Naive thymus-derived CD8-positive, alpha-beta T cell (primary cell): ENCODE data around the gene CLPTM1. TPM values are rescaled to one million over a fixed set of nuclear protein-coding genes. Genes with fewer than 3 reads are reported as not detected.

Experiments
- ATAC-seq, 2 donors: fragments of 150-1000 bp; cut with Tn5 transposase in 1 of 2; sonication (Bioruptor Pico), chemical (Tn5 transposase) in 1 of 2; 1 replicate in 1 of 2; 2 replicates in 1 of 2; pipeline ENCODE4 v1.10.0; 2021; ENCODE audit warnings: mild to moderate bottlenecking in 2 of 2, moderate library complexity in 2 of 2
- POLR2A ChIA-PET: fragments of 350-600 bp; sonication (Branson Sonifier 250); formaldehyde crosslinking; loops from one replicate; lab custom pipeline; 2021; ENCODE audit warnings: antibody characterized with exemption; lab: Charles Lee
- DNase-seq, 10 donors: peaks; one replicate each; pipeline versions ENCODE4 v3.0.0 to v3.0.0-alpha.2; 2020 to 2022
- H3K27ac Mint-ChIP-seq, 10 donors: one replicate each; pipeline ENCODE4 v1.8.0; 2020 to 2022; ENCODE audit warnings: mild to moderate bottlenecking in 10 of 10, mixed read lengths in 10 of 10, moderate library complexity in 4 of 10, inconsistent platforms in 1 of 10
- H3K27me3 Mint-ChIP-seq, 5 donors: one replicate each; pipeline ENCODE4 v1.8.0; 2021 to 2022; ENCODE audit warnings: mixed read lengths in 5 of 5
- H3K36me3 Mint-ChIP-seq, 3 donors: one replicate each; pipeline ENCODE4 v1.8.0; 2020 to 2022; ENCODE audit warnings: mixed read lengths in 3 of 3, mild to moderate bottlenecking in 2 of 3, inconsistent platforms in 1 of 3
- H3K4me1 Mint-ChIP-seq, 4 donors: one replicate each; pipeline ENCODE4 v1.8.0; 2021 to 2022; ENCODE audit warnings: mixed read lengths in 4 of 4
- H3K4me3 Mint-ChIP-seq, 10 donors: one replicate each; pipeline ENCODE4 v1.8.0; 2020 to 2022; ENCODE audit warnings: mild to moderate bottlenecking in 10 of 10, mixed read lengths in 10 of 10, moderate library complexity in 6 of 10, inconsistent platforms in 1 of 10
- H3K9me3 Mint-ChIP-seq, 9 donors: one replicate each; pipeline ENCODE4 v1.8.0; 2020 to 2022; ENCODE audit warnings: mixed read lengths in 9 of 9, mild to moderate bottlenecking in 3 of 9, inconsistent platforms in 1 of 9, moderate library complexity in 1 of 9
- polyA plus RNA-seq, 3 donors: library from polyadenylated mRNA; unstranded; fragments of 300-500 nt; fragmentation: Illumina TruSeq; gene quantifications; one replicate each; pipeline ENCODE4 v1.2.3, GENCODE V29; 2021
- total RNA-seq, 8 experiments: library from RNA in 2 of 8; stranded (reverse) in 2 of 8; gene quantifications; one replicate each; pipeline ENCODE4 v1.2.3 and lab custom pipeline; 2021 to 2026

Gene CLPTM1
- total and polyA plus RNA-seq, 5 experiments from 2014 or later: 13.2 to 76.0 (median 20.6) TPM

DNA sequence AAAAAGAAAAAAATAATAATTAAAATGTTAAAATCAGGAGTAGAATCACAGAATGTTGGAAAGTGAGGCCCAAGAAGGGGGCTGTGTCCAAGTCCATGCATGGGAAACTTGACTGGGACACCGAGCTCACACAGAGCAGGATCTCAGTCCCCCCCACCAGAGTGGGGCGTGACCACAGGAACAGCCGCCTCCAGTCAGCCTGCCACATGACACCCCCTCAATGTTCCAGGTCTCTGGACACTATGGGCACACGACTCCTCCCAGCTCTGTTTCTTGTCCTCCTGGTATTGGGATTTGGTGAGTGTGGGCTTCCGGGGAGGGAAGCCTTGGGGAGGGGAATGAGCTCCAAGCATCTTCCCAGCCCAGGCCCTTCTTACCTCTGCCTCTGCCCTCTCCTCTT is 6.9 kb upstream of the CLPTM1 start:
- ATAC-seq (no peak), DNase-seq (no peak)
- H3K4me3 Mint-ChIP-seq: no peak overlapping the region
- peaks cover 2 to 7% (median 6%) of the 10 kb centered on the region in 4 donors for H3K4me1 Mint-ChIP-seq
- no peaks in the 10 kb centered on the region for H3K9me3 Mint-ChIP-seq
- no peaks in the 10 kb centered on the region for H3K27me3 Mint-ChIP-seq
- peak overlapping the region in 3 of 10 donors; percentile 43 to 62 (median 53) for H3K27ac Mint-ChIP-seq
- peaks cover 0 to 10% (median 0%) of the 10 kb centered on the region in 3 donors for H3K36me3 Mint-ChIP-seq
- POLR2A ChIA-PET: no interaction called here

DNA sequence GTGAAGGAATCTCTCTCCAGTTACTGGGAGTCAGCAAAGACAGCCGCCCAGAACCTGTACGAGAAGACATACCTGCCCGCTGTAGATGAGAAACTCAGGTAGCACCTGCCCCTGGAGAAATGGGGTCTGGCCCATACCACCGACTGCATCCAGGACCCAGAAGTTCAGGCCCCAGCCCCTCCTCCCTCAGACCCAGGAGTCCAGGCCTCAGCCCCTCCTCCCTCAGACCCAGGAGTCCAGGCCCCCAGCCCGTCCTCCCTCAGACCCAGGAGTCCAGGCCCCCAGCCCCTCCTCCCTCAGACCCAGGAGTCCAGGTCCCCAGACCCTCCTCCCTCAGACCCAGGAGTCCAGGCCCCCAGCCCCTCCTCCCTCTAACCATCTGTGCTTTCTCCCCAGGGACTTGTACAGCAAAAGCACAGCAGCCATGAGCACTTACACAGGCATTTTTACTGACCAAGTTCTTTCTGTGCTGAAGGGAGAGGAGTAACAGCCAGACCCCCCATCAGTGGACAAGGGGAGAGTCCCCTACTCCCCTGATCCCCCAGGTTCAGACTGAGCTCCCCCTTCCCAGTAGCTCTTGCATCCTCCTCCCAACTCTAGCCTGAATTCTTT is 6.3 kb upstream of the CLPTM1 start:
- POLR2A ChIA-PET: no interaction called here
- Mint-ChIP-seq H3K4me3 (no peak overlapping the region), H3K4me1 (peaks cover 3 to 10% (median 7%) of the 10 kb centered on the region in 4 donors), H3K36me3 (peaks cover 0 to 10% (median 0%) of the 10 kb centered on the region in 3 donors), H3K27ac (peak overlapping the region in 3 of 10 donors; percentile 43 to 69 (median 53)), H3K27me3 (no peaks in the 10 kb centered on the region), H3K9me3 (no peaks in the 10 kb centered on the region)
- ATAC-seq (no peak), DNase-seq (no peak)

DNA sequence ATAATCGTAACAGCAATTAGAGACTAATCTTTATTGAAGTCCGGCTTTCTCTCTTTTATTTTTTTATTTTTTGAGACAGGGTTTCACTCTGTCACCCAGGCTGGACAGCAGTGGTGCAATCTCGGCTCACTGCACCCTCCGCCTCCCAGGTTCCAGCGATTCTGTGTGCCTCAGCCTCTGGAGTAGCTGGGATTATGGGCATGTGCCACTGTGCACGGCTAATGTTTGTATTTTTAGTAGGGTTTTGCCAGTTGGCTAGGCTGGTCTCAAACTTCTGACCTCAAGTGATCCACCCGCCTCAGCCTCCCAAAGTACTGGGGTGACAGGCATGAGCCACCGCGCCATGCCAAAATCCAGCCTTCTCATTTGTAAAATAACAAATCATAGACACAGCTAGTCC is 5.6 kb upstream of the CLPTM1 start:
- H3K27ac Mint-ChIP-seq: no peak overlapping the region
- no peaks in the 10 kb centered on the region for H3K27me3 Mint-ChIP-seq
- DNase-seq (no peak), ATAC-seq (no peak)
- no peaks in the 10 kb centered on the region for H3K9me3 Mint-ChIP-seq
- POLR2A ChIA-PET: no interaction called here
- H3K36me3 Mint-ChIP-seq: peaks cover 0 to 10% (median 0%) of the 10 kb centered on the region in 3 donors
- no peak overlapping the region for H3K4me3 Mint-ChIP-seq
- H3K4me1 Mint-ChIP-seq: peaks cover 3 to 14% (median 10%) of the 10 kb centered on the region in 4 donors

DNA sequence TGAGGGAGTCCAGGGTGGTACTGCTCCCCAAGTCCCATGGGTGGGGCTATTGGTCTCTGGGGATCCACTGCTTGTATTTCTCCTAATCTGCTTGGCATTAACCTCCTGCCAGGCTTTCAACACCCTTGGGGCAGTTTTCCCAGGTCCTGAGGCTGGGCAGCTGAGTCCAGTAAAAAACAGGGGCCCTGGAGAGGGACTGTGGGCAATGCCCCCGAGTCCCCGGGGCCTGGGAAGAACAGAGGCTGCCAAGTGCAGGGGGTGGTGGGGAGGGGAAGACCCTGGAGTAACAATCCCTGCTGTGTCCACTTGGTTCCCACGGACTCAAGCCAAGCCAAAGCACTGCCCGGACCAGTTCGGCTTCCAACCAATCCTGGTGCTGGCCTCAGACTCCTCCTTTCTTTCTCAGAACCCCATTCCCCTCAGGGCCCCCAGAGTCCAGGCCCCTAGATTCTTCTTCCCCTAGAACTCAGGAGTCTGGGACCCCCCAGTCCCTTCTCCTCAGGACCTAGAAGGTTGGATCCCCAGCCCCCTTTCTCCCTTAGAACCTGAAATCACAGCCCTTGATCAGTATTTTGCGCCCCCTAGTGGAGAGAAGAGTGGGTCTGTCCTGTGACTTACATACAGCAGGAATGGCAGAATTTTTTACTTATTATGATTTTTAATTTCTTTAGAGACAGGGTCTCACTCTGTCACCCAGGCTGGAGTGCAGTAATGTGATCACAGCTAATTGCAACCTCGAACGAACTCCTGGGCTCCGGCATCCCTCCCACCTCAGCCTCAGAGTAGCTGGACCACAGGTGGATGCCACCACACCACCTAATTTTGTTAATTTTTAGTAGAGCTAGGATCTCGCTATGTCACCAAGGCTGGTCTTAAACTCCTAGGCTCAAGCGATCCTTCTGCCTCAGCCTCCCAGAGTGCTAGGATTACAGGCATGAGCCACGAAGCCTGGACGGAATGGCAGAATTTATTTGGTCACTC is 3.7 kb upstream of the CLPTM1 start:
- peaks cover 0 to 10% (median 0%) of the 10 kb centered on the region in 3 donors for H3K36me3 Mint-ChIP-seq
- H3K27me3 Mint-ChIP-seq: no peaks in the 10 kb centered on the region
- H3K27ac Mint-ChIP-seq: peak overlapping the region in 4 of 10 donors; percentile 0 to 76 (median 54)
- peak overlapping the region in 4 of 10 donors; percentile 1 to 50 (median 25) for H3K4me3 Mint-ChIP-seq
- ATAC-seq: no peak
- H3K4me1 Mint-ChIP-seq: peaks cover 12 to 29% (median 21%) of the 10 kb centered on the region in 4 donors
- POLR2A ChIA-PET: interaction anchor here (1.0 kb wide), 1 partner anchor 50 kb away, joined by 4 read pairs; the partner anchor contains the start of gene RELB
- no peaks in the 10 kb centered on the region for H3K9me3 Mint-ChIP-seq
- DNase-seq: peak; percentile 23 to 86 (median 62)

DNA sequence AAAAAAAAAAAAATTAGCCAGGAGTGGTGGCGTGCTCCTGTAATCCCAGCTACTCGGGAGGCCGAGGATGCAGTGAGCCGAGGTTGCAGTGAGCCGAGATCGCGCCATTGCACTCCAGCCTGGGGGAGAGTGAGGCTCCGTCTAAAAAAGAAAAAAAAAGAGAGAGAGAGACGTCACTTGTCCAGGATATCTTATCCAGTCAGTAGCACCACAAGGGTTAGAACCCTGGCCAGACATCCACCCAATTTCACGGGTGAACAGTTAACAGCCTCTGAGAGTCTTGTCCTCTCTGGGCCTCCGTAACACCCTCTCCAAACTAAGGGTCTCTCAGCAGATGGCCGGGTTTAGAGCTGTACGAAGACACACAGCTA is 917 bp upstream of the CLPTM1 start:
- ATAC-seq (peak in 1 of 2 donors; percentile 7), DNase-seq (no peak)
- Mint-ChIP-seq H3K27ac (peak overlapping the region; percentile 94 to 99 (median 98)), H3K27me3 (no peaks in the 10 kb centered on the region), H3K4me3 (peak overlapping the region; percentile 94 to 100 (median 97)), H3K36me3 (peaks cover 0 to 13% (median 0%) of the 10 kb centered on the region in 3 donors), H3K4me1 (peaks cover 22 to 55% (median 42%) of the 10 kb centered on the region in 4 donors), H3K9me3 (no peaks in the 10 kb centered on the region)
- POLR2A ChIA-PET: interaction anchor here (0.8 to 2.4 kb wide), 10 partner anchors 11 to 452 kb away, joined by 3 to 16 read pairs (median 4); partner anchors contain the start of genes BLOC1S3, CLASRP, RELB and TOMM40

DNA sequence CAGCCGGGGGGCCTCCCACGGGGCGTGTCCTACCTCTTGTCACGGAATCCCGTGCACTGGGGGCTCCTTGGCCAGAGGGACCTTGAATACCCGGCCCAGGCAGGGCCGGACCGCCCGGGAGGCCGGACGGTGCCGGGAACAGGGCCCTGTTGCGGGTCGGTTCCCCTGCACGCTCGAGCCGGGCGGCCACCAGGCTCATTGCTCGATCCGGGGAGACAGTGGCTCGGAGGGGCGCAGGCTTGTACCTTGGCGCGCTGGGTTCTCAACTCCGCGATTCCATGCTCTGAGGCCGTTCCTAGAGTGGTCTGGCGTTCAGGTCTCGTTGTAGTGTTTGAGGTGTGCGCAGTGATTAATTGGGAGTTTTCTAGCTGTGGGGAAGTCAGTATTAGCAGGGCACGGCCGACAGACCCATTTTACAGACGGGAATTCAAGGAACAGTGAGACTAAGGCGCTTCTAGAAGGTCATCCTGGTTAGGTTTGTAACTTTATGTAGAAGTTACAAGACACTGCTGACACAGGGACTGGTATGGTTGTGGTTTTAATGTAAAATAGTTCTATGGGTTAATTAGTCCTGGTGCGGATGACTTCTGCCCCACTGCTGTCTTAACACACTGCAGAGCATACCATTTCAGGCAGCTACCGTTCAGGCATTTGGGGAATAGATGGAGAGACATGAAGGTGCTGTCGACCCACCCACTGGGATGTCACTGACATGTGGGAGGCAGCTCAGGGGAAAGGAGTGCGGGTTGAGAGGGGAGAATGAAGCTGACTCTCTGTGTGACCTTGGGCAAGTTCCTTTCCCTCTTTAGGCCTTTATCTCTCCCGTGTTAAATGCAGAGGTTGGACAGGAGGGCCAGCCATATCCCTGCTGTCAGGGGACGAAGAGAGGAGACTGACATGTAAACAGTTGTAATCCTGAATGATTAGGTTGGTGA is 592 bp downstream of the CLPTM1 start:
- POLR2A ChIA-PET: interaction anchor here (0.5 to 2.4 kb wide), 7 partner anchors 13 to 450 kb away, joined by 3 to 16 read pairs (median 4); partner anchors contain the start of genes BLOC1S3, GEMIN7, RELB and TOMM40
- H3K27me3 Mint-ChIP-seq: no peaks in the 10 kb centered on the region
- DNase-seq (no peak), ATAC-seq (peak; percentile 18 to 22)
- peaks cover 33 to 68% (median 56%) of the 10 kb centered on the region in 4 donors for H3K4me1 Mint-ChIP-seq
- peak overlapping the region; percentile 89 to 99 (median 96) for H3K4me3 Mint-ChIP-seq
- no peaks in the 10 kb centered on the region for H3K9me3 Mint-ChIP-seq
- H3K36me3 Mint-ChIP-seq: peaks cover 0 to 18% (median 0%) of the 10 kb centered on the region in 3 donors
- H3K27ac Mint-ChIP-seq: peak overlapping the region; percentile 88 to 99 (median 95)

DNA sequence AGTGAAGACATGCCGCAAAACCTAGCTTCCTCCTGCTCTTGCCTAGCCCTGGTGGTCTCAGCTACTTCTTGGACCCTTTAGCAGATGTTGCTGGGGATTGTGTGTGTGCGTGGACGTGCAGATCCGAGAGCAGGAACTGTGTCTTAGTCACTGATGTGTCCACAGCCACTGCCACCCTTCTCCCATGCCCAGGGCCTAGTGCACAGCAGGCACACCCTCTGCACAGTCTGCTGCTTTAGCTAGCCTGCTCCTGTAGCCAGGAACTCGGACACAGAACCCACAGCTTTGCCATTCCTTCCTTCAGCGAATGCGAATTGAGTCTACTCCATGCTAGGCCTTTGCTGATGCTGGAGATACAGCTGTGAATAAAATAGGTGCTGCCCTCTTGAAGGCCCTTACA is 2.3 kb downstream of the CLPTM1 start:
- H3K27ac Mint-ChIP-seq: peak overlapping the region in 8 of 10 donors; percentile 29 to 98 (median 68)
- H3K9me3 Mint-ChIP-seq: no peaks in the 10 kb centered on the region
- H3K36me3 Mint-ChIP-seq: peaks cover 0 to 27% (median 0%) of the 10 kb centered on the region in 3 donors
- H3K4me3 Mint-ChIP-seq: peak overlapping the region in 7 of 10 donors; percentile 50 to 97 (median 95)
- ATAC-seq (no peak), DNase-seq (no peak)
- peaks cover 33 to 78% (median 56%) of the 10 kb centered on the region in 4 donors for H3K4me1 Mint-ChIP-seq
- POLR2A ChIA-PET: interaction anchor here (0.5 to 1.2 kb wide), 2 partner anchors 19 to 43 kb away, joined by 4 read pairs; partner anchors contain the start of gene RELB
- H3K27me3 Mint-ChIP-seq: no peaks in the 10 kb centered on the region

DNA sequence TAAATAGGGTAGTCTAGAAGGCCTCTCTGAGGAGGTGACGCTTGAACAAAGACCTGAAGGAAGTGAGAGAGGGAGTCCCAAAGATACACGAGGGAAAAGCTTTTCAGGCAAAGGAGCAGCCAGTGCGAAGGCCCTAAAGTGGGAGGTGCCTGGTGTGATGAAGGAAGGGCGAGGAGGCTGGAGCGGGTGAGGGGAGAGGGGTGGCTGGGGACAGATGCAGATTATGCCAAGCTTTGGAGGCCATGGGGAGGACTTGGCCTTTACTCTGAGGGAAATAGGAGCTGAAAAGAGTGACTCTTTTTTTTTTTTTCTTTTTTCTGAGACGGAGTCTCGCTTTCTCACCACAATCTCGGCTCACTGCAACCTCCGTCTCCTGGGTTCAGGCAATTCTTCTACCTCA is 2.9 kb downstream of the CLPTM1 start:
- no peaks in the 10 kb centered on the region for H3K27me3 Mint-ChIP-seq

DNA sequence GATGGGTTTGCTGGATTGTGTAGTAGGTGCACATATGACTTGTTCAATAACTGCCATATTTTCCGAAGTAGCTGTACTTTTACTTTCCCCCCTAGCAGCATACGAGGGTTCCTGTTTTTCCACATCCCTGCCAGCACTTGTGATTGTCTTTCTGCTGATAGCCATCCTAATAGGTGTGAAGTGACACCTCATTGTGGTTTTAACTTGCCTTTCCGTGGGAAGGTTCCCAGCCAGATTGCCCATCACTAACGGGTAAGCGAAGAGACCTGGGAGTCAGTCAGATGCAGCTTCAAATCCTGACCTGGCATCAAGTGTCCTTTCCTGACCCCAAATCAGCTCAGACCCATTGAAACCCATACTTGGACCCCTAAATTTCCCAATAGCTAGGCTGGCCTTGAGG is 4.5 kb downstream of the CLPTM1 start:
- POLR2A ChIA-PET: no interaction called here
- ATAC-seq: no peak

More for the DNA sequence above, 2.9 kb downstream of the CLPTM1 start:
- peaks cover 33 to 78% (median 56%) of the 10 kb centered on the region in 4 donors for H3K4me1 Mint-ChIP-seq
- peak overlapping the region in 5 of 10 donors; percentile 0 to 97 (median 39) for H3K4me3 Mint-ChIP-seq
- no peak for ATAC-seq
- peak overlapping the region in 7 of 10 donors; percentile 29 to 60 (median 49) for H3K27ac Mint-ChIP-seq
- no peak for DNase-seq
- H3K9me3 Mint-ChIP-seq: no peaks in the 10 kb centered on the region
- H3K36me3 Mint-ChIP-seq: peaks cover 0 to 31% (median 0%) of the 10 kb centered on the region in 3 donors
- POLR2A ChIA-PET: interaction anchor here (0.5 to 1.2 kb wide), 2 partner anchors 19 to 43 kb away, joined by 4 read pairs; partner anchors contain the start of gene RELB

DNA sequence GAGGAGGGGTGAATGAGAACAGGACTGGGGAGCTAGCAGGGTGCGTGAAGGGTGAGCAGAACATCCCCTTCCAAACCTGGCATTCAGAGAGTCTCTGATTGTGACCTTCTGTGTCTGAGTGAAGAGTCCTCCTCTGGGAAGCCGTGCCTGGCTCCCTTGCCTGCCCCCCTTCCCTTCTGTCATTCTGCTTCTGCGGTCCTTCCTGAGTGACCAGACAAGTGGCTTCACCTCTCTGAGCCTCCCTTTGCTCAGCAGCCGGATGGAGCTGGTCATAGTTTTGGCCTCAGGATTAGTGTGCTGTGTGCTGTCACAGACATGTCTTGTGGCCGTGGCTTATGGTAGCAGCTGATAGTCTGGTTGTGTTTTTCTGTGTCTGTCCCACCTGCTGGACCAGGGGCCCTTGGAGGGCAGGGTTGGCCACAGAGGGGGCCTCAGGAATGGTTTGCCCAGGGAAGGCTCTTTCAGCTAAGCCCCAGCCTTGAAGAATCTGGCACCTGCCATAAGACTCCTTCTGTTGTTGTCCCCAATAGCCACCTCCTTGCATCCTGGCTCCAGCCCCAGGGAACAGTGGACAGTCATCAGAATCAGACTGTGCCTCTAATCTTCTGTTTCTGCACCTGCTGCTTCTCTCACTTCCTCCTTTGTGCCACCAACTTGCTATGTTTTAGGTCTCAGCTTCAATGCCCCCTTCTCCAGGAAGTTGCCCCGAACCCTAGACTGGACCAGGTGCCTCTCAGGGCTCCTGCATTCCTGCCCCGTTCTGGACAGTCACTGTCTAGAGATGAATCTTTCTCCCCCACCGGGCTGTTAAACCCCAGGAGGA is 5.9 kb downstream of the CLPTM1 start:
- ATAC-seq: peak in 1 of 2 donors; percentile 30

More for the DNA sequence above, 4.5 kb downstream of the CLPTM1 start:
- Mint-ChIP-seq H3K4me3 (peak overlapping the region in 2 of 10 donors; percentile 4 to 10), H3K36me3 (peaks cover 0 to 44% (median 0%) of the 10 kb centered on the region in 3 donors), H3K27me3 (no peaks in the 10 kb centered on the region), H3K9me3 (no peaks in the 10 kb centered on the region), H3K4me1 (peaks cover 33 to 65% (median 51%) of the 10 kb centered on the region in 4 donors), H3K27ac (peak overlapping the region in 5 of 10 donors; percentile 15 to 65 (median 41))
- no peak for DNase-seq

More for the DNA sequence above, 5.9 kb downstream of the CLPTM1 start:
- Mint-ChIP-seq H3K4me3 (no peak overlapping the region), H3K9me3 (no peaks in the 10 kb centered on the region), H3K4me1 (peaks cover 26 to 54% (median 44%) of the 10 kb centered on the region in 4 donors), H3K36me3 (peaks cover 0 to 56% (median 0%) of the 10 kb centered on the region in 3 donors), H3K27ac (peak overlapping the region in 5 of 10 donors; percentile 20 to 51 (median 46)), H3K27me3 (no peaks in the 10 kb centered on the region)
- POLR2A ChIA-PET: no interaction called here
- DNase-seq: no peak
